ENCODE results near the gene GGPS1. TPM values are rescaled to one million over a fixed set of nuclear protein-coding genes. Genes with fewer than 3 reads are reported as not detected.
"Not testable (repeated sequence)": the region's sequence is repeated elsewhere in the genome, so short reads cannot be mapped to it uniquely, and the experiment has no call there.

The GGPS1 gene
- polyA plus RNA-seq, 1 donor from 2014 or later: 63.7 TPM

- H3K27ac Mint-ChIP-seq, H3K4me1 Mint-ChIP-seq, H3K36me3 Mint-ChIP-seq, H3K4me3 Mint-ChIP-seq, H3K9me3 Mint-ChIP-seq, H3K27me3 Mint-ChIP-seq: not testable (repeated sequence)
These were observed 53.8 kb downstream of the GGPS1 start for GRCh38 chr1:235381955-235382739.

DNA sequence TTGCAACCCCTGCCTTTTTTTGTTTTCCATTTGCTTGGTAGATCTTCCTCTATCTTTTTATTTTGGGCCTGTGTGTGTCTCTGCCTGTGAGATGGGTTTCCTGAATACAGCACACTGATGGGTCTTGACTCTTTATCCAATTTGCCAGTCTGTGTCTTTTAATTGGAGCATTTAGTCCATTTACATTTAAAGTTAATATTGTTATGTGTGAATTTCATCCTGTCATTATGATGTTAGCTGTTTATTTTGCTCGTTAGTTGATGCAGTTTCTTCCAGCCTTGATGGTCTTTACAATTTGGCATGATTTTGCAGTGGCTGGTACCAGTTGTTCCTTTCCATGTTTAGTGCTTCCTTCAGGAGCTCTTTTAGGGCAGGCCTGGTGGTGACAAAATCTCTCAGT is 57.3 kb downstream of the GGPS1 start:
- H3K4me1 Mint-ChIP-seq, H3K4me3 Mint-ChIP-seq, H3K9me3 Mint-ChIP-seq, H3K27me3 Mint-ChIP-seq, H3K27ac Mint-ChIP-seq, H3K36me3 Mint-ChIP-seq: not testable (repeated sequence)

- H3K36me3 Mint-ChIP-seq: peaks cover 7% of the 10 kb centered on the region
- no peak overlapping the region for H3K4me3 Mint-ChIP-seq
- H3K27me3 Mint-ChIP-seq: no peaks in the 10 kb centered on the region
- peaks cover 0 to 4% (median 4%) of the 10 kb centered on the region in 3 donors for H3K4me1 Mint-ChIP-seq
- H3K27ac Mint-ChIP-seq: no peak overlapping the region
- H3K9me3 Mint-ChIP-seq: peaks cover 0 to 2% (median 0%) of the 10 kb centered on the region in 3 donors
These were observed 63.5 kb downstream of the GGPS1 start for GRCh38 chr1:235391874-235392273.

Other genes with a start within 250 kb of the GGPS1 start
- gene TOMM20, start 199.7 kb upstream of the GGPS1 start, polyA plus RNA-seq: 76.4 TPM
- 86.7 TPM for gene RBM34, start 167.3 kb upstream of the GGPS1 start, polyA plus RNA-seq
- gene ARID4B, start 391 bp upstream of the GGPS1 start, polyA plus RNA-seq: 66.2 TPM
- 14.7 TPM for gene TBCE, start 38.9 kb downstream of the GGPS1 start, polyA plus RNA-seq
- gene B3GALNT2, start 175.9 kb downstream of the GGPS1 start, polyA plus RNA-seq: 3.5 TPM

Measured in IgD-negative memory B cell (primary cell).